ENCODE results near the gene HECW1.

DNA sequence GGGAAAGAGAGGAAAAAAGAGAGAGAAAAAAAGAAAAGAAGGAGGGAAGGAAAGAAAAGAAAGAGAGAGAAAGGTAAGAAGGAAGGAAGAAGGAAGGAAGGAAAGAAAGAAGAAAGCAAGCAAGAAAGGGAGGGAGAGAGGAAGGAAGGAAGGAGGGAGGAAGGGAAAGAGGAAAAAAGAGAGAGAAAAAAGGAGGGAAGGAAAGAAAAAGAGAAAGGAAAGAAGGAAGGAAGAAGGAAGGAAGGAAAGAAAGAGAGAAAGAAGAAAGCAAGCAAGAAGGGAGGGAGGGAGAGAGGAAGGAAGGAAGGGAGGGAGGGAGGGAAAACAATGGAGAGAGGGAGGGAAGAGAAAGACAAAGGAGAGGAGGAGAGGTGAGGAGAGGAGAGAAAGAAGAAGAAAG, 135.3 kb downstream of the HECW1 start:
- TF ChIP-seq, protein P1, sequence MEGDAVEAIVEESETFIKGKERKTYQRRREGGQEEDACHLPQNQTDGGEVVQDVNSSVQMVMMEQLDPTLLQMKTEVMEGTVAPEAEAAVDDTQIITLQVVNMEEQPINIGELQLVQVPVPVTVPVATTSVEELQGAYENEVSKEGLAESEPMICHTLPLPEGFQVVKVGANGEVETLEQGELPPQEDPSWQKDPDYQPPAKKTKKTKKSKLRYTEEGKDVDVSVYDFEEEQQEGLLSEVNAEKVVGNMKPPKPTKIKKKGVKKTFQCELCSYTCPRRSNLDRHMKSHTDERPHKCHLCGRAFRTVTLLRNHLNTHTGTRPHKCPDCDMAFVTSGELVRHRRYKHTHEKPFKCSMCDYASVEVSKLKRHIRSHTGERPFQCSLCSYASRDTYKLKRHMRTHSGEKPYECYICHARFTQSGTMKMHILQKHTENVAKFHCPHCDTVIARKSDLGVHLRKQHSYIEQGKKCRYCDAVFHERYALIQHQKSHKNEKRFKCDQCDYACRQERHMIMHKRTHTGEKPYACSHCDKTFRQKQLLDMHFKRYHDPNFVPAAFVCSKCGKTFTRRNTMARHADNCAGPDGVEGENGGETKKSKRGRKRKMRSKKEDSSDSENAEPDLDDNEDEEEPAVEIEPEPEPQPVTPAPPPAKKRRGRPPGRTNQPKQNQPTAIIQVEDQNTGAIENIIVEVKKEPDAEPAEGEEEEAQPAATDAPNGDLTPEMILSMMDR (optimal IDR thresholded peaks at IDR 0.05 in 1 of 3, IDR thresholded peaks at IDR 0.05 in 1 of 3, conservative IDR thresholded peaks at IDR 0.05 in 1 of 3; ENCODE audit: extremely low read depth in 1 of 3, insufficient read depth in 2 of 3, low read length in 3 of 3): no peak
- TF ChIP-seq EZH2 (IDR thresholded peaks at IDR 0.05; ENCODE audit: low read length): no peak

Measured in keratinocyte (primary cell).